HG03097 (cell line): ENCODE results near the gene MKX.

ENCODE experiments used
- ATAC-seq: cut with Tn5 transposase; IDR thresholded peaks from one replicate; pipeline ENCODE4 v1.9.1; 2021; ENCODE audit not compliant: unreplicated experiment, low FRiP score

Gene MKX

DNA sequence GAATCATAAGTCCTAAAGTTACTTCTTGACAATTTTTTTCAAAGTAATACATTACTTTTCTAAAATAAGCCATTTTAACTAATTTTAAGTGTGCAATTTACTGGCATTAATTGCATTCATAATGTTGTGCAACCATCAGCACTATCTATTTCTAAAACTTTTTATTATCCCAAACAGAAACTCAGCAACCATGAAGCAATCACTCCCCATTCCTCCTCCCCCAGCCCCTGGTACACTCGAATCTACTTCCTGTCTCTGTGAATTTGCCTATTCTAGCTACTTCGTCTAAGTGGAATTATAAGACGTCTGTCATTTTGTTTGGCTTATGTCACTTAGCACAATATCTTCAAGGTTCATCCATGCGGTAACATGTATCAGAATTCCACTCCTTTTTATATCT is 84.9 kb downstream of the MKX start:
- no peak for ATAC-seq

DNA sequence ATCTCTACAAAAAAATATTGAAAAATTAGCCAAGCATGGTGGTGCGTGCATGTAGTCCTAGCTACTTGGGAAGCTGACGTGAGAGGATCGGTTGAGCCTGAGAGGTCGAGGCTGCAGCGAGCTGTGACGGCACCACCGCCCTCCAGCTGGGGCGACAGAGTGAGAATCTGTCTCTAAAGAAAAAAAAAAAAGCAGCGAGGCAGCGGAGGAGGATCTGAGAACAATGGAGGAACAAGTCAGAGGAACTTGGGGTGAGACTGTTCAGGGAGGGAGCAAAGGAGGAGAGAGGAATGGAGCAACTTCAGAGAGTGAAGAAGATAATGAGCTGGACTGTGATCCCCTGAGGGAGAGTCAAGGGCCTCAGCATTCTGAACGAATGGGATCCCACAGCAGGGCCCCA is 85.4 kb downstream of the MKX start:
- no peak for ATAC-seq

- no peak for ATAC-seq
Observed at GRCh38 chr10:27659786-27660185, 85.8 kb downstream of the MKX start.

DNA sequence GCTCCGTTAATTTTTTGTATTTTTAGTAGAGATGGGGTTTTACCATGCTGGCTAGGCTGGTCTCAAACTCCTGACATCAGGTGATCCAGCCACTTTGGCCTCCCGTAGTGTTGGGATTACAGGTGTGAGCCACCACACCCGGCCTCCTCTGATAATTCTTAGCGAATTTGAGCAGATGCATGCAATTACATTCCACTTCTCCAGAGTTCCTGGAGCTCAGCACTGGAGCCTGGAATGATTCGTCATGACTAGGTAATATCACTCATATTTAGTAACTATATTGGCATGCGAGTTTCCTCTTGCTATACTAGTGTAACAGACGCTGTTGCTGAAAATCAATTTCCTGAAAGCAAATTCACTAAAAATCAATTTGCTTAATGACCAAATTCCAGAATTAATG is 86.8 kb downstream of the MKX start:
- no peak for ATAC-seq

- no peak for ATAC-seq
Observed at GRCh38 chr10:27655296-27655695, 90.3 kb downstream of the MKX start.

- ATAC-seq = no peak
Observed at GRCh38 chr10:27654284-27654683, 91.3 kb downstream of the MKX start.

GRCh38 chr10:27646604-27647175 is 98.9 kb downstream of the MKX start:
- ATAC-seq = no peak

DNA sequence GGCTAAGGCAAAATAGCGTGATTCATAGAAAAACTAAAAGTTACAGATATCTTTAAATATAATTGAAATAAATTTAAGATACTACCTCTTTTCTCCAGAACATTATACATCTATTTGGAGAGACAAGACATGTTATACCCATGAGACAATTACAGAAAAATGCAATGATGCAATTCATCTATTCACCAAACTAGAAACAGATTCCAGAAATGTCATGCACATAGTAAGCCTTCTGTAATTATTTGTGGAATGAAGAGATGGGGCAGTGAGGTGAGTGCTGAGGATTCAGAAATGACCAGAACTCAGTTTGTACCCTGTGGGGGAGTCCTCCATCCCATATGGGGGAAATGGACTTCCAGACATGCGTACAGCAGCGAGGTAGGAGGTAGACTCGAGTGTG is 99.4 kb downstream of the MKX start:
- no peak for ATAC-seq

GRCh38 chr10:27644307-27644939 is 101.2 kb downstream of the MKX start:
- ATAC-seq = no peak

- no peak for ATAC-seq
Observed at GRCh38 chr10:27643301-27643700, 102.3 kb downstream of the MKX start.

DNA sequence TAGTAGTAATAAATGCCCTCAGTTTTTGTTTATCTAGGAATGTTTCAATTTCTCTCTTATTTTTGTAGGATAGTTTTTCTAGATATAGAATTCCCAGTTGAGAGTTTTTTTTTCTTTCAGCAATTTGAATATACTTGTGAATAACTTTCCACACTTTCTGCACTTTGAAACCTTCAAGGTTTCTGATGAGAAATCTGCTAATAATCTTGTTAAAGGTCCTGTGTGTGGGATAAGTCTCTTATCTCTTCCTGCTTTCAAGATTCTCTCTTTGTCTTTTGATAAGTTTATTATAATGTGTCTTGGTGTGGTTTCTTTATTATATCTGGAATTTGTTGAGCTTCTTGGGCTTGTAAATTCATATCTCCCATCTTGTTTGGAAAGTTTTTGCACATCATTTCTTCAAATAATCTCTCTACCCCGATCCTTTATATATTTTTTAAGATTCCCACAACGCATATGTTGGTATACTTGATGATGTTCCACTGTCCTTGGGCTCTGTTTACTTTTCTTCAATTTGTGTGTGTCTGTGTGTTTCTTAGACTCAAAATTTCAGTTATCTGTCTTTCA is 103.5 kb downstream of the MKX start:
- no peak for ATAC-seq

GRCh38 chr10:27638071-27638750 is 107.4 kb downstream of the MKX start:
- ATAC-seq = no peak

DNA sequence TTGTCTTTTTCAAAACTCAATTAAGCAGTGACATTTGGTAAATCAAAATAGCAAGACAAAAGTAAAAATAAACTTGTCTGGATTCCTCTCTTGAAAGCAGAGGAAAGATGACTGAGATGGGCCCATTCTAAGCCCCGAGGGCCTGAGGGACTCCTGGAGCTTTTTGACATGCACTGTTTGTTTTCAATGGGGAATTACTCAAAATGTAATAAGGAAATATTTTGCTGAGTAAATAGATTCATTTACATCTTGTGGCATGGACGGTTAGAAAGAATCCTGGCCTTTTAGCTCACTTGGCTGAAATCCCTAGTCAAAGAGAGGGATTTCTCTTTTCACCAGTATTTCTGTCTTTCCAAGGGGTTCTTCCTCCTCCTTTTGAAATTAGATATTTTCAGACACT is 108.0 kb downstream of the MKX start:
- ATAC-seq = no peak

- no peak for ATAC-seq
Observed at GRCh38 chr10:27636816-27637215, 108.8 kb downstream of the MKX start.

- ATAC-seq = no peak
Observed at GRCh38 chr10:27635699-27636270, 109.8 kb downstream of the MKX start.

- no peak for ATAC-seq
Observed at GRCh38 chr10:27635290-27635689, 110.3 kb downstream of the MKX start.

DNA sequence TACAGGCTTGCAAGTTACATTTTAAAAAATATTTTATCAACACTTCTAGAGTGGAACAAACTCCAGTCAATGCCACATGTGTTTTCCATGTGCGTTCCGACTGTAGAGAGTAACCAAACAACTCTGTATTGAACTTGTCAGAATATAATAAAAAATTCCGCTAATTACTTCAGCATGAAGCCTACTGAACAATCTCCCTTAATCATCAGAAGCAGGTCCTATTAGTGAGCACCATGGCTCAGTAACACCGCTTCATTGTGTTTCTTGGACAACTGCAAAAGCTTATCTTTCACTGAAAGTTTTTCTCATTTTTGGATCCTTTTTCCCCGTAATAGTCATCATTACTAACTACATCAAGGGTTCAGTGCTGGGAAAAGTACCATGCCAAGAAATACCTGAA is 117.0 kb downstream of the MKX start:
- ATAC-seq = no peak

DNA sequence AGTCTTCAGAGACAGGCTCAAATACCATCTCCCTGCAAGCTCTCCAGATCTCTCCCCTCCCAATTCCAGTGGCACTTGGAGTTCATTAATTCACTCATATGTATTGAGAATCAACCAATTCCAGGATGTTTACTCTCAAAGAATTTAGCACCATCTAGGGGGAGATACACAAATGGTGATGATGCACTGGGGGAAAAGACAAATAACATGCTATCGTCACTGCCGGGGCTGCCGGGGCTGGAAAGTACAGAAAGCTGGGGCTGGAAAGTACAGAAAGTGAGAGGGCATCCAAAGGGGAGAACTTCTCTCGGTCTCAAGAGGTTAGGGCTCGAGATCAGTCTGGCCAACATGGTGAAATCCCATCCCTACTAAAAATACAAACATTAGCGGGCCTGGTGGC is 118.7 kb downstream of the MKX start:
- no peak for ATAC-seq

DNA sequence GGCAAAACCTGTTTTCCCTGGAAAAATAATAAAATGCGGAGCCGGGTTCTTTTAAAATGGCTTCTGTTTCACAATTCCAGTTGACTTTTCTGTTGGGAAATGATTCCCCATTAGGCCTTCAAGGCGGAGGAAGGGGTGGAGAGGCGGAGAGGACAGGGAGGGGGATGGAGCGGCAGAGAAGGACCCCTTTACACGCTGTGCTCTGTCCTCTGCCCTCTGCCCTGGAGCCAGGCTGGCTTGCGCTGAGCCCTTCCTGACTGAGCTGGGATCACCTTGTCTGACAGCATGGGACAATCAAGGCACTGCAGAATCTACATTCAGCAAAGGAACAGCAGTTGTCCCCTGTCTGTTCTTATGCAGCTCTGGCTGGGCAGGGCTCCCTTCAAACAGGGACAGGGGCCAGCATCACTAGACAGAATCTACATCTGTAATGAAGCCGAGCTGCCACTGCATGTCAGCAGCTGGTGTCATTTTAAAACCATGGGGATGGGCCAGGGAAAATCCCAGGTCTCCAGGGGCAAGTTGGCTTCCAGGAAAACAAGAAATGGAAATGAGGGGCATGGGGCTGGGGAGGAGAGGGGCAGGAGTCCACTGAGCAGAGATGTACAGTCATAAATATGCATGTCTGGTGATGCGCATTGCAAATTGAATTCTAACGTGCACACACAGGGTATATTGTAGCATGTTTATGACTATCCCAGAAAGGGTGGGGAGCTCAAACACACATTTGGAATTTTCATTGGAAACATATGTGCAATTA is 120.0 kb downstream of the MKX start:
- no peak for ATAC-seq

DNA sequence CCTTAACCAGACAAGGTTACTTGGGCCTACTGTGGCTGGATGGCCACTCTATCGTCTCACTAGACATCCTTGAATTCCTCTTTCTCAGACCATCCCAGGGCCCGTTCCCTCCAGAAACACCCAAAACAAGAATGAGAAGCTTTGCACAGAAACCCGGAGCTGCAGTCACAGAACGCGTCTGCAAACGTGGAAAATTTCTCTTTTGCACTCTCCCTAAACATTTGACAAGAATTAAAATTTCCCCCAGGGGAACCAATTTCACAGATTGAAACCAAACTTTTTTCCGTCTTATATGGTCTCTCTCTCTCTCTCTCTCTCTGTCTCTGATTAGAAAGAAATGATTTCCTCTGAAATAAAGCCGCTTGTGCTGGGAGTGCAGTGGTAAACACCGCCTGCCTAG is 120.7 kb downstream of the MKX start:
- ATAC-seq = no peak
